ENCODE results near the gene DAAM2.

DAAM2 gene

DNA sequence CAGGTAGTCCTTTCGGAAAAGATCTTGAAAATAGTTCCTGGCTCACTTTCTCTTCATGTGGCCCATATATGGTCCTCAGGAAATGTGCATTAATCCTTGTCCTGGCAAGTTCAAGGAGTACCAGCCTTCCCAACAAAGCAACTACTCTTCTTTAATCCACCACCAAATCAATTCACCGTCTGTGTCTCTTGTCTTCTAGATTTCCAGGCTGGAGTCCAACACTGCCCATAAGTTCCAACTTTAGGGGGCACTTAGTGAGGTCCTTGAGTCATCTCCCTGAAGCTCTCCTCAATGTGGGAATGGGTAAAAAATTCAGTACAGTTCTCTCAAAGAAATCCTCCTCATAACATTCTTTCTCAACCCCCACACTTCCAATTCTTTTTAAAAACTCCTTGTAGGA lies 6.9 kb upstream of the DAAM2 start:
- no peak for DNase-seq (ENCODE audit: low read depth)
- no peak overlapping the region for H3K4me3 ChIP-seq (ENCODE audit: low read depth, low read length)

DNA sequence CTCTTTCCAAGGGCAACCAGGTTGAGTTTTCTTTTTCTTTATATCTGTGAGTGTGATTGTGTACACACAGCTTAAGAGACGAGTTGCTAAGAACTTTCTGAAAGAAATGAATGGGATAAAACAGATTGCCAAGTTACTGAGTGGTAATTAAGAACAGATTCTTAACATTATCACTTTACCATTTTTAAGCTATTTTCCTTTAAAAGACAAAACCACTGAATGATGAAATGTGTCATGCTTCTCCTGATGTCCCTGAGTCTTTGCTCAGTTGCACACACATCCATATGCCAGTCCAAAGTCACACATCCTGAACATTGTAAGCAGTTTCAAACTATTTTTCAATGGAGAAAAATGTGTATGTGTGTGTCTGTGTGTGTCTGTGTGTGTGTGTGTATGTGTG lies 5.5 kb upstream of the DAAM2 start:
- H3K4me3 ChIP-seq (ENCODE audit: low read depth, low read length), result no peak overlapping the region
- DNase-seq (ENCODE audit: low read depth), result no peak

DNA sequence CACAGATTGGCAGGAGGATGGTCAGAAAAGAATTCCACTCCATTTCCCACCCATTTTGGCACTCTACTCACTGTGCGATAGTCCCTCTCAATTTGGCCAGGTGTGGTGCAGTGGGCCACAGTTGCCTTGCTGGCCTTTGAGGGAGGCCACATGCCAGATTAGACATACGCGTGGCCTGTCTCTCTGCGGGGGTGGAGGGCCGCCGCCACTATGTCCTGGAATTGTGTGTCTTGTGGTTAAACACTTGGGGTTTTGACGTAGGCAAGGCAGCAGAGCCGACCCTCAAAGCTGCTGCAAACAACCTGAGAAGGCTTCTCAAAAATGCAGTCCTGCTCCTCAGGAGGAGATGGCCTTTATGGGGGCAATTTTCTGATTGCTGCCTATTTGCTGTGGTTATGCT lies 4.9 kb upstream of the DAAM2 start:
- DNase-seq (ENCODE audit: low read depth), result no peak
- H3K4me3 ChIP-seq (ENCODE audit: low read depth, low read length), result no peak overlapping the region

DNA sequence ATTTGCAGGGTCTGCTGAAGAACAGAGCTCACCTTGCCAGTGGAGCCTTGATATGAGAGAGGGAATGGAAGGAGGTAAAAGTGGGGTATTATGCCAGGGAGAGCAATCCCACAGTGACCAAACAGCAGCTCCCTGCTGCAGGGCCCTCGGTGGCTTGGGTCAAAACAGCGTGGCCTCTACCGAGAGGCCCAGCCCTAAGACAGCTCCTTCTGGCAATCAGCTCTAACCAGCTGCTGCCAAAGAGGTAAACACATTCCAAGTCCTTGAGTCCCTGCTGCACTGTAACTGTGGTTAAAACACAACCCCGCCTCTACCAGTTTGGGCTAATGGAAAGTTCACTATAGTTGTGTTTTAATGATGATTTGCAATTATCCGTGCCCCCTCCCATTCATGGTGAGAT lies 1.4 kb upstream of the DAAM2 start:
- DNase-seq (ENCODE audit: low read depth), result no peak
- no peak overlapping the region for H3K4me3 ChIP-seq (ENCODE audit: low read depth, low read length)

DNA sequence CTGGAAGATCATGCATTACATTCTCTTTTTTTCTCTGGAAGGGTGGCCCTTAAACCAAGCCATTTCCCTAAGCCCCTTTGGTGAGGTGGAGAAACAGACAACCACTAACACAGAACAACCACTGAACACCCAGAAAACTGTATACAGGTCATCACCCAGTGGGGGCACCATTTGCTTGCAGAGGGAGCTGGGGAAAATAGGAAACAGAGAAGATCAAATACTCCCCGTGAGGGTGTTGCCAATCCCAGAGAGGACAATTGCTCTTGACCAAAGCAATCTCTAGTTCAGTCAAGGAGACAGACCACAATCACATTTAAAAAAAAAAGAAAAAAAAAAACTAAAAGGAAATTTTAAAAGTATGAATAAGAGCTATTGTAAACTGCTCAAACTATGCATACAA lies 865 bp upstream of the DAAM2 start:
- DNase-seq (ENCODE audit: low read depth), result no peak
- H3K4me3 ChIP-seq (ENCODE audit: low read depth, low read length), result no peak overlapping the region

DNA sequence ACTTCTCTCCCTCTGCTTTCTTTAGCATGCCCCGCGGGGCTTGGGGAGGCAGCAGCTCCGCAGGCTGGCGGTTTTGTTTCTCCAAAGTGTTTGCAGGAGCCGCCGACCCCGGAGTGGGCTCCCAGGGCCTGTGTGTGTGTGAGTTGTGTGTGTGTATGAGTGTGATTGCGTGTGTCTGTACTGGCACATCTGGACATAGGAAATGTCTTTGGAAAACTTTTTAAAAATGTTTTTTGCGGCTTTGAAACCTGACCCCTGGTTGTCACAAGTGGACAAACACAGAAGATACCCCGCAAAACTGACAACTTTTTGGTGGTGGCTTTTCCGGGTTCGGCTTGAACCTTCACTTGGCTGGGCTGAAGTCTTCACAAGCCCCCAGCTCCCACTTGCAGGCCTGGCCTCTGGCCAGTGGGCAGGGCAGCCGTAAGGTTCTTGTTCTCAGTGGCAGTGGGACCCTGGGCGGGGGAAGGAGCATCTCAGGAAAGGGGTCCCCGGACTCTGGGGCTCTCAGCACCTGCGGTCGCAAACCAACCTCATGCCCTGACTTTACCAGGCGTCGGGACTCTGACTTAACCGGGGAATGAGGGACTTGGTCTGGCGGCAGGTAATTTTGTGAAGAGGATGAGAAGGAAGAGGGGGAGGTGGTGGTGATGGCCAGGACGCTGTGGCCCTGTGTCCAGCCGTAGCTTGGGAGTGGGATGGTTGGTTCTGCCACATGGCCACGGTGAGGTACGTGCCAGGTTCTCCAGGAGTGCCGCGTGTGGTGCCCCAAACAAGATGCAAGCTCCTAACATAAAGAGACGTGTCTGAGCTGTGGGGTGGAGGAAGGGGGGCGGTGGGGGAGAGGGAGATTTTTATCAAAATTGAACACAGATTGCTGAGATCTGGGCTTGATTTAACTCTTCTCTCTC lies 619 bp downstream of the DAAM2 start:
- peak overlapping the region; percentile 61 for H3K4me3 ChIP-seq (ENCODE audit: low read depth, low read length)
- no peak for DNase-seq (ENCODE audit: low read depth)

DNA sequence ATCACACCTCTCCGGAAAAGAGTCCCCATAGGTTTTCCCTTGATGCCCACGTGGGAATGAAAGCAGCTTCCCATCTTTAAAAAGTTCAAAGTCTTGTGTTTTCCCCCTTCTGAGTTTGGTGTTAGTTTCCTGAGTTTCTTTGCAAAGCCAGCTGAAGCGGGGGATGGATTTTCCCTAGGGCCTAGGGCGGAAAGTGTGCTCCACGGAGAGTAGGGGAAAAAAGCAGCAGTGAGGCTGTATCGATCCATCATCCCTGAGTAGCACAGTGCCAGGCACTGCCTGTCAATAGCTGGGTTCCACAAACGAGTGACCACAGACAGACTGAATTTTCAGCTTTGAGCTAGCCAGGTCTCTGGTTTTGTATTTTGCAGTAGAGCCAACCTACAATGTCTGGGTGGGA lies 1.3 kb downstream of the DAAM2 start:
- peak overlapping the region; percentile 61 for H3K4me3 ChIP-seq (ENCODE audit: low read depth, low read length)
- no peak for DNase-seq (ENCODE audit: low read depth)

DNA sequence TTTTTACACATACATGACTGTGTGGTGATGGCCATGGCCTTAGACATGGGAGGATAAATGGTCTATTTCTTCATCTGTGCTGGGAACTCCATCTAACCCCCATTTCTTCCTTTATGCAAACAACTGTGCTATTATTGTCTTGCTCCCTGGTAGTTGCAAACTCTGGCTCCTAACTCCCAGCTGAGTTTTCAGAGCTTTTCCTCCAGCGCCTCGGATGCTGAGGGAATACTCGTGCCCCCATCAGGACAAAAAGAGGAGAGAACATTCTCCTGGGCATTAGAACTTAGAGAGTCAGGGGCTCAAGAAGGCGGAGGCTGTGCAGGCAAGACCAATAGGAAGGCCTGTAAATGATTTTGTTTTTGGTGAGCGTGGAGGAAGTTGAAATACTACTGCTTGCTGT lies 2.1 kb downstream of the DAAM2 start:
- no peak overlapping the region for H3K4me3 ChIP-seq (ENCODE audit: low read depth, low read length)
- DNase-seq (ENCODE audit: low read depth), result no peak

DNA sequence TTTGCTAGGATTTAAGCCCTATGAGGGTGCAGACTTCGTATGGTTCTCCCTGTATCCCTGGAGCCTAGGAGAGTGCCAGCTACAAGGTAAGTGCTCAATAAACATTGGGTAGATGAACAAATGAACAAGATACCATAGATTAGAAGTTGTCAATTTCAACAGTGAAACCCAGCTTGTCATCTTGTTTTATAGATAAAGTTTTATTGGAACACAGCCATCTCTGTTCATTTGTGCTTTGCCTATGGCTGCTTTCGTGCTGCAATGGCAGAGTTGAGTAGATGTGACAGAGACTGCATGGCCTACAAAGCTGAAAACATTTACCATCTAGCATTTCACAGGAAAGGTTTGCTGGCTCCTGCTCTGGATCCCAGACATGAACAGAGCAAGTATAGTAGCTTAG lies 5.6 kb downstream of the DAAM2 start:
- H3K4me3 ChIP-seq (ENCODE audit: low read depth, low read length), result no peak overlapping the region
- DNase-seq (ENCODE audit: low read depth), result no peak

DNA sequence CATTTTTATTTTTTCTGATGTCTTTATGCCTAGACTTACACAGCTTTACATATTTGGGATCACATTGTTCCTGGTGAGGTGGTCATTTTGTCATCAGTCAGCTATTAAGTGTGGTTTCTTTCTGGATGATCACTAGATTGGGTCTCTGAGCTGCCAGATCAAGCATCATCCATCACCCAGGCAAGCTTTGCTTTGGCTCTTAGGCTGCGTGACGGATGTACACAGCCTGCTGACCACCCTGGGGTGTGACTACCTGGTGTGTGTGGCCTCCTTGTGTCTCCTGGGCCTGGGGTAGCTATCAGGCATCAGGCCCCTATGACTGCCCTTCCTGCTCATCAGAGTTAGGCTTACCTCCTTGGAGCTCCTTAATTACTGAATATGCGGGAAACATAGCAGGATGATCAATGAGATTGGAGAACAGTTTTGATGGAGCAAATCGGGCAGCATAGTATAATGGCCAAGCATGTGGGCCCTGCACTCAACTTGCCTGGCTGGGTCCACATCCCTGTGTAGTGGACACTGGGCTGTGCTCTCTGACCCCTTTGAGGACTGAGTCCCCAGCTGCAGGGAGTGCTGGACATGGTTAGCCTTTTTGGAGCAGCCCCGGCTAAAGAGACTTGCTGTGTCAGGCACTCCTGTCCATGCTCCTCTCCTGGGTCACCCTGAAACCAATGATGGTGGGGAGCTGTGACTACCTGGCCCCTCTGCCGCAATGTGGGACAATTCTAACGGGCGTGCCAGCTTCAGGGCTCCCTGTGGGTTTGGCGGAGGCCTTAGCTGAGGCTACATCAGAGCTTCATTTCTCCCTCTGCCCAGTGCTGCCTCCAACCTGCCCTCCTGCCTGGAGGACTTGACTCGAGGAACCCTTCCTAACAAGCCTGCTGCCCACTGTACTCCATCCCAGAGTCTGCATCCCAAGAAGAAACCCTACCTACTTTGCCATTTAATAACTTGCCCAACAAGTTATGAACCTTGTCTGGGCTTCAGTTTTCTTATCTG lies 8.2 kb downstream of the DAAM2 start:
- DNase-seq (ENCODE audit: low read depth), result no peak
- H3K4me3 ChIP-seq (ENCODE audit: low read depth, low read length), result no peak overlapping the region

DNA sequence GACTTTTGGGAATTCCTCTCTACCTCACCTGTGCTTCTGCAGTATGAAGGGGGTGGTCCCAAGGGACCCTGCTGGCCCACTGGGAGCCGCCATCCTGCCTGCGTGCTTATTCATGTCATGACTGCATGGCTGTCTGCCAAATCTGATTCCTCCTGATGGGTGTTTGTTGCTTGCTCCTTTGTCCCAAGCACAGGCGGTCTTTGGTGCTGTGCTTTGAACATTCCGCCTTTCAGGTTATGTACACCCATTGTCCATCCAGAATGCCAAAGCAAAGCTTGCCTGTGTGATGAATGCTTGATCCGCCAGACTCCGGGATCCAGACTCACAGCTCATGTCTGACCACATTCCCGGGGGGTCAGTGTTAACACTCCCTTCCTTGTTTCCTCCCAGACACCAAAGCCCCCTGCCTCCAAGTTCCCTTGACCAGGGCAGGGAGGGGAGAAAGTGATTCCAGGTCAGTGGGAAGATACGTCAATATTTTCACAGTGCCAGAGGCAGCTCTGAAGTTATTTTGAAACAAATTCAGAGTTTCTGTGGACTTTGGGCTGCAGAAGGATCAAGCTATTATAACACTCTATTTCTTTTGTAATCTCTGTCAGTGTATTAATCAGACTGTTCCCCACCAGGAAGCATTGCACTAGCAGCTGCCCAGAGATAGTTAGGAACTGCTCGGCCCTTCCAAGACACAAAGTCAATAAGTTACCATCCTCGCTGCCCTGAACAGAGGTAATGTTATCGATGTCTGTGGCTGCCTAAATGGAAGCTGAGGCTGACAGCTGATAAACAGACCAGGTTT lies 9.5 kb downstream of the DAAM2 start:
- no peak for DNase-seq (ENCODE audit: low read depth)

DNA sequence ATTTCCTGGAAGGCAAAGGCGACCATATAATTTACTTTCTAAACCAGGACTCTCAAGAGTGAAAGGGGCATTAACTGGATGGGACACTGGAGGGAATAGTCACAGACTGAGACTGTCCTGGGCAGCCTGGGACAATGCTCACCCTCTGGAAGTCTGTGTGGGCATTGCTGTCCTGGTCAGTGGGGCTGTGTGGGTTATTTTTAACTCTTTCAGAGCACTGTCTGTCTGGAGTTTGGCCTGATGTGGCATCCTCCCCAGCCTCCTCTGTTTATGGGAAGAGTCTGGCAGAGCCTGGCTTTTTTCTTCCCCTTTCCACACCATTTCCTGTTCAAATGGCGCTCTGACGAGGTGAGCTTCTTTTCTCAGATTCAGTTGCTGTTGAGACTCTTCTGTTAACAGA lies 11.7 kb downstream of the DAAM2 start:
- DNase-seq (ENCODE audit: low read depth), result no peak
- H3K4me3 ChIP-seq (ENCODE audit: low read depth, low read length), result no peak overlapping the region

More for the DNA sequence above, 9.5 kb downstream of the DAAM2 start:
- no peak overlapping the region for H3K4me3 ChIP-seq (ENCODE audit: low read depth, low read length)

DNA sequence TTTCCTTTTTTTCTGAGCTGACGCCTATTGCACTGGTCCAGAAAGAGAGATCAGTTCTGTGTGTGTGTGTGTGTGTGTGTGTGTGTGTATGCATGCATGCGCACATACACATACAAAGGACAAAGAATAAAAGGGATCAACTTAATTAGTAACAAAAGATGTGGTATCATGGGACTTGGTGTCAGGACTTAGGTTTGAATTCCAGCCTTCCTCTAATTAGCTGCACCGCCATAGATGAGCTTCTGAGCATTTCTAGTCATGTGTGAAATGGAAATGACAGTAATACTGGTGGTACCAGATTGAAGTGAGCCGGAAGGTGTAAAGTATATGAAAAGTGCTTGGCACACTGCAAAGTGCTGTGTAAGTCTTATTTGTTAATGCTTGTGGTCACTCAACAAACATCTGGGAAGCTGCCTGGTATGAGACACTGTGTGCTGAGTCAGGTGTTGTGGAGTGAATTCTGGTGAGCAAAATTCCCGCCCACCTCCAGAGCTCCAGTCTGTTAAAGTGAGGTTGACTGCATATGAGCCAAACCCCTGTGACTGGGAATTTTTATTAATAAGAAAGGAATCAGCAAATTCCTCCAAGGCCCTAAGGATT lies 12.4 kb downstream of the DAAM2 start:
- no peak overlapping the region for H3K4me3 ChIP-seq (ENCODE audit: low read depth, low read length)
- no peak for DNase-seq (ENCODE audit: low read depth)

DNA sequence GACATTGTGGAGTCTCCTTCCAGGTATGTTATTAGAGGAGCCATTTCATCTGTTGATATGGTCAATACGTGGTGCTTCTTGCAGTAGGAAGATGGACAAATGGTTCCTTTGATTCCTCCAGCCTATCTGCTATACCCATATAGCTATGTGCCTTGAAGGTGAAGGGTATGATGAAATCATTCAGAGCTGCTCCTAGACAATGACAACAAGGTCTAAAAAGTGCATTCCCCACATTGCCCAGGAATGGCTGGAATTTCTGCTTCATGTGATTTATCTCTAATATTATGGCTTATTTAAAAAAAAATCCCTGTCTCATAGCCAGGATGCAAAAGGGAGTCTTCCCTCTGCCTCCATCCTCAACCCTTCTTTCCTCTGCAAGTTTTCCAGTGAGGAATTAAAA lies 14.1 kb downstream of the DAAM2 start:
- DNase-seq (ENCODE audit: low read depth), result no peak

DNA sequence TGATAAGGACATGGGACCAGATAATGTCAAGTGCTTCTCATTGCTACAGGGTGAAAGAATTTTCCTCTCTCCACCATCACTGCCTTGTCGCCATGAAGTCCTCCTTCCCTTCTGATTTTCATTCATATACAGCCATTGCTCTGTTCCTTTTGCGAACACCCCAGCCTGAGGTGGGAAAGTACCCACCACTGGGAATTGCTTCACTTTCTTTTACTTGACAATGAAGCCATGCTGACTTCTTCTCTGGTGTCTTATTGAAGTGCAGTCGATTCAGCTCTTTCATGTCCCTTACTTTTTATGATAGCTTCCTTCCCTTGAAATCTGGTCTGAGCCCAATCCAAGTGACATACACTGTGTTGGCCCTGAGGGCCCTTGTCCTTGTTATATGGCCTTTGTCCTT lies 16.2 kb downstream of the DAAM2 start:
- no peak overlapping the region for H3K4me3 ChIP-seq (ENCODE audit: low read depth, low read length)
- DNase-seq (ENCODE audit: low read depth), result no peak

More for the DNA sequence above, 14.1 kb downstream of the DAAM2 start:
- H3K4me3 ChIP-seq (ENCODE audit: low read depth, low read length), result no peak overlapping the region

DNA sequence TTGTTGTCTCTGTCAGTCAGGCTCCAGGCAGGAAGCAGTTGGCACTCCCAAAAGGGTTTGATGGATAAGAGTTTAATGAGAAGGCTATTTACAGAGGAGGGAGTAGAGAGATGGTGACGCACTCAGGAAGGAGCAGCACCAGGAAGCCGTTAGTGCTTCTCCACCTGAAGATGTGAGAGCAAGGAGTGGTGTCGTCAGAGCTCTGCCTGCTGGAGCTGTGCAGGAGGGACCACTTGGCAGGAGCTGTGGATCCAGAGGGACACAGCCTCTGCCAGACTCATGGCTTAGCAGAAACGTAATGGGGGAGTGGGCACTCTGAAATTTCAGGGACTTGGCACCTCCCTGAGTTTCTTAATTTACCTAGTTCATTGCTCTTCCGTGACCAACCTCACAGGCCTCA lies 16.8 kb downstream of the DAAM2 start:
- no peak overlapping the region for H3K4me3 ChIP-seq (ENCODE audit: low read depth, low read length)
- DNase-seq (ENCODE audit: low read depth), result no peak

DNA sequence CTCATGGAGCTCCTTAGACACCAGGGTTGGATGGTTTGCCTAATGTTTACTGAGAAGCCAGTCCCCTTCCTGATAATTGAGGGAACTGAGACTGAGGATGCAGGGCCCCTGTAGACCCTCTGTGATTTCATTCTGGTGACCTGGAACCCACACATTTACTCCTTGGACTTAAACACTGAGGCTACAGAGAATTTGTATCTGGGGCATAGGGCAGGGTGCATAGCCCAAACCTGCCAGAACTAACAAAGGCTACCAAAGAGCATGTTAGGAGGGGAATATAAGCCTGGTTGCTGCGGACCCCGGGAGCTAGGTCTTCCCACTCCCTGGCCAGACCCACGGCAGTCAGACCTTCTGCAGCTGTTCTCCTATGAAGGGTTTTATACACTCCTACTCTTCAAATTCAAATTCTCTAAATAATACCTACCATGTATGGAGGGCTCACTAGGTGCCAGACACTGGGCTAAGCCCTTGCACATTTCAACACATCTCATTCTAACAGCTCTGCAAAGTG lies 19.7 kb downstream of the DAAM2 start:
- H3K4me3 ChIP-seq (ENCODE audit: low read depth, low read length), result no peak overlapping the region
- DNase-seq (ENCODE audit: low read depth), result no peak

DNA sequence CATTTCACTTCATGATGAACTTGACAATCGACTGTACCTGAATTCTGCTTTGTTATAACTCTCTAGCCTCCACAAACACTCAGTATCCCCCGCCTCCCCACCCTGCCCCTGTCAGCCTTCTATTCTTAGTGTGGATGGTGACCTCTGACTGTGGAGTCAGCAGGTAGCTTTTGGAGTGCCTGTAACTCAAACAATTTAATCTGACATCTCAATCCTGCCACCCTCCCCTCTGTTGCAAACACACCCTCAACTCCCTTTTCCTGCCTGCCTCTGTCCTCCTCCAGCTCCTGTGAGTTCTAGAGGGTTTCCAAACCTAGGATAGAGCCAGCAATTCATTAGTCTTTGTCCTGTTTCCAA lies 20.3 kb downstream of the DAAM2 start:
- DNase-seq (ENCODE audit: low read depth), result no peak
- no peak overlapping the region for H3K4me3 ChIP-seq (ENCODE audit: low read depth, low read length)

DNA sequence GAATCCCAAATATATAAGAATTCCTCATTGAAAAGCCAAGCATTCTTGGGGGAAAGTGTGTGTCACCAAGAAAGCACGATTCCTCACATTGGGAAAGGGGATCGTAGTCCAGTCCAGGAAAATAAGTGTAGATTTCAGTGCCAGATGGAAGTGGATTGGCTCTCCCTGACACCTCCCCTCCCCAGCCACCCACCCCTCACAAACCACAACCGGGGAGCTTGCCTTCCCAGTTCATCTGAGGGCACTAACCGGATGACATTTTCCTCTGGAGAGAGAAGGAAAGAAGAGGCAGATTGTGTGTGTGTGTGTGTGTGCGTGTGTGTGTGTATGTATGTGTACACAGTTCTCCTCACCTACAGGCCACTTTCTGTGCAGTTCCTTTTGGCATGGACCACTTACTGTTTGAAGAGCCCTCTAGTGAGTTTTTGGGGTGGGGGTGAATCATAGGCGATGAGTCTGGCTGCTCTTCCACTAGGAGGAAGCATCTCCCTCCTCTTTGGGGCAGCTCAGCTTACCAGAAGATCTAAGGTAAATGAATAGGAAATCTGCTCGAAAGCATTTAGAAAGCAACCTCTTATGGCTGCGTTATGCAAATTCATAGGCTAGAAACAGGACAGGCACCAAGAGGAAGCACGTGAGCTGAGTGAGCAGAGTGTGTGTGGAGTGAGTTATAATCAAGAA lies 20.8 kb downstream of the DAAM2 start:
- no peak for DNase-seq (ENCODE audit: low read depth)
- H3K4me3 ChIP-seq (ENCODE audit: low read depth, low read length), result no peak overlapping the region
